Breast epithelium (tissue), 3 donors: ENCODE results near the gene ITGA2B.

Experiments
- CTCF ChIP-seq, 3 donors: fragments of 450-650 bp; IDR thresholded peaks; one replicate each; pipeline ENCODE4 v1.5.1; 2016 to 2017; ENCODE audit warnings: antibody characterized with exemption in 3 of 3, mild to moderate bottlenecking in 3 of 3, moderate library complexity in 3 of 3
- POLR2A ChIP-seq: fragments of 450-650 bp; IDR thresholded peaks from one replicate; pipeline ENCODE4 v1.6.1; 2016; ENCODE audit warnings: antibody characterized with exemption, mild to moderate bottlenecking, moderate library complexity
- POLR2AphosphoS5 ChIP-seq, 3 donors: sonication (generic); formaldehyde crosslinking; IDR thresholded peaks; one replicate each; pipeline ENCODE4 v1.6.1; 2017; ENCODE audit warnings: antibody characterized with exemption in 3 of 3

GRCh38 chr17:44414394-44415155 lies 25.1 kb upstream of the ITGA2B start:
- TF ChIP-seq CTCF (IDR thresholded peaks at IDR 0.05) (no peak), POLR2A (no peak), POLR2AphosphoS5 (IDR thresholded peaks at IDR 0.05) (no peak)
